GM12892 (cell line): Measurements from ENCODE around the gene IFI16.

Experiments used
- POLR2A ChIP-seq: IDR thresholded peaks from 2 replicates; pipeline ENCODE4 v1.6.1; 2011; ENCODE audit warnings: low read depth, low read length, control low read depth
- POLR2AphosphoS5 ChIP-seq: IDR thresholded peaks from 2 replicates; pipeline ENCODE4 v1.6.1; 2011; ENCODE audit warnings: low read depth, low read length, control low read depth
- TAF1 ChIP-seq: IDR thresholded peaks from 2 replicates; pipeline ENCODE4 v1.6.1; 2011; ENCODE audit warnings: low read depth, mild to moderate bottlenecking, control low read depth, low read length, borderline replicate concordance

DNA sequence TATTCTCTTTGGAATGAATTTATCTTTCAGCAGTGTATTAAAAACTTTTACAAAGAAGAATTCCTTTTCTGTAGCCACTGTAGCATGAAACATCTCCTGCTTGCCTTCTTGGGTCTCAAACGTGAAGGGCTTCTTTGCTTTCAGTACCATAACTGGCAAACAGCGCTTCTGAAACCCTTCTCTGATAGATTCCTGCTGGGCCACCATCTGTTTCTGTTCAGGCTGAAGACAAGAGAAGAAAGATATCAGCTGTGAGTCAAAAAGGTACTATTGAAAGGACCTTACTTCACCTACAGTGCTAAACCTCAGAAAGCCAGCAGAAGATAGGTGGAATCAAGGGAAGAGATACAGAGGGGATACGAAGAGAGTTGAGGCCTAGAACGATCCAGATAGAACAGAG is 56.4 kb downstream of the IFI16 start:
- TF ChIP-seq POLR2A (no peak), POLR2AphosphoS5 (no peak), TAF1 (no peak)
